OCI-LY1 (cell line): ENCODE measurements around the gene SLC26A11.

Experiments used
- EZH2 ChIP-seq: fragments of 200-600 bp; sonication (generic), shearing (Covaris generic); IDR thresholded peaks from 2 replicates; pipeline ENCODE4 v1.8.0; 2017; ENCODE audit warnings: borderline replicate concordance, mixed run types, mild to moderate bottlenecking, antibody characterized with exemption, low read length, moderate library complexity, mixed read lengths
- TF ChIP-seq, protein P1 (sequence below): fragments of 200-600 bp; sonication (generic), shearing (Covaris generic); IDR thresholded peaks from 2 replicates; pipeline ENCODE4 v1.5.1; 2017; ENCODE audit warnings: mild to moderate bottlenecking, antibody characterized with exemption, low read length, moderate library complexity, mixed read lengths

DNA sequence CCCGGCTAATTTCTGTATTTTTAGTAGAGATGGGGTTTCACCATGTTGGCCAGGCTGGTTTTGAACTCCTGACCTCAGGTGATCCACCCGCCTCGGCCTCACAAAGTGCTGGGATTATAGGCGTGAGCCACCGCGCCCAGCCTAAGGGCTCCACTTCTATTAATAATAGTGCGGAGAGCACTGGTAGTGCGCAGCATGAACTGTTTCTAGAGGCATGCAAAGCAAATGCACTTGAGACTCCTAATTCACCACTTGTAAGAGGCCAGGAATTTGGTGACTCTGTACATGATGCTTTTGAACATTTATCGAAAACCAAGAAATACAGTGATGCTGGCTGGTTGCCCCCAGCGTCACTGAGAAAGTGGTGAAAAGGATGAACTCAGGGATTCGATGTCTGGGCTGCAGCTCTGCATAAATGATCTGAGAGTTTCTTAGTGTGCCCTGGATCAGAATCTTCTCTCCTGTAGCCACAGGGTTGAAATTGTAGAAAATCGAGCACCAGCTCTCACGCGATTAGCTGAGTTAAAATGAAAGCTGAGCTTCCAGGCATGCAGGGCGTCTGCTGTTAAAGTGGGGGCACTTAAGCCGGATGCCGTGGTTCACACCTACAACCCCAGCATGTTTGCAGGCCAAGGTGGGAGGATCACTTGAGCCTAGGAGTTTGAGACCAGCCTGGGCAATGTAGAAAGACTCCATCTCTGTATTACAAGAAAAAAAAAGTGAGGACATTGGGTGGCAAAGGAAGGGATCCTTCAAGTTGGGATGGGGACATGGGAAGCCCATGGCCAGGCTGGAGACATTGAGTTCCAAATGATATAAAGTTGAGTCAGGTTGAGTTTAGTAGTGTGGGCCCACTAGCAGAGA is 45.2 kb downstream of the SLC26A11 start:
- TF ChIP-seq, protein P1, sequence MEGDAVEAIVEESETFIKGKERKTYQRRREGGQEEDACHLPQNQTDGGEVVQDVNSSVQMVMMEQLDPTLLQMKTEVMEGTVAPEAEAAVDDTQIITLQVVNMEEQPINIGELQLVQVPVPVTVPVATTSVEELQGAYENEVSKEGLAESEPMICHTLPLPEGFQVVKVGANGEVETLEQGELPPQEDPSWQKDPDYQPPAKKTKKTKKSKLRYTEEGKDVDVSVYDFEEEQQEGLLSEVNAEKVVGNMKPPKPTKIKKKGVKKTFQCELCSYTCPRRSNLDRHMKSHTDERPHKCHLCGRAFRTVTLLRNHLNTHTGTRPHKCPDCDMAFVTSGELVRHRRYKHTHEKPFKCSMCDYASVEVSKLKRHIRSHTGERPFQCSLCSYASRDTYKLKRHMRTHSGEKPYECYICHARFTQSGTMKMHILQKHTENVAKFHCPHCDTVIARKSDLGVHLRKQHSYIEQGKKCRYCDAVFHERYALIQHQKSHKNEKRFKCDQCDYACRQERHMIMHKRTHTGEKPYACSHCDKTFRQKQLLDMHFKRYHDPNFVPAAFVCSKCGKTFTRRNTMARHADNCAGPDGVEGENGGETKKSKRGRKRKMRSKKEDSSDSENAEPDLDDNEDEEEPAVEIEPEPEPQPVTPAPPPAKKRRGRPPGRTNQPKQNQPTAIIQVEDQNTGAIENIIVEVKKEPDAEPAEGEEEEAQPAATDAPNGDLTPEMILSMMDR, result no peak
- no peak for TF ChIP-seq EZH2
